ENCODE results near the gene LHX3. TPM values are rescaled to one million over a fixed set of nuclear protein-coding genes. Genes with fewer than 3 reads are reported as not detected.
"Not testable (repeated sequence)": the region's sequence is repeated elsewhere in the genome, so short reads cannot be mapped to it uniquely, and the experiment has no call there.

LHX3 gene
- total RNA-seq, 2 experiments from 2014 or later, result 0.11 to 0.16 TPM

GRCh38 chr9:136151214-136151804 lies 53.6 kb downstream of the LHX3 start:
- Histone ChIP-seq H3K27ac (ENCODE audit: low read depth in 1 of 2, low read length in 2 of 2) (no peak overlapping the region), H3K9me3 (ENCODE audit: control insufficient read depth in 1 of 2, insufficient read depth in 1 of 2, low read length in 2 of 2) (peaks cover 0 to 18% of the 10 kb centered on the region in 2 experiments), H3K4me1 (ENCODE audit: insufficient read depth, low read length) (no peaks in the 10 kb centered on the region), H3K27me3 (ENCODE audit: control insufficient read depth in 1 of 2, insufficient read depth in 2 of 2, low read length in 2 of 2) (peaks cover 0 to 14% of the 10 kb centered on the region in 2 experiments), H3K4me3 (ENCODE audit: low read length) (no peak overlapping the region), H3K36me3 (ENCODE audit: insufficient read depth, low read length) (no peaks in the 10 kb centered on the region)
- no peak overlapping the region for H3K27ac Mint-ChIP-seq
- ATAC-seq (ENCODE audit: poor library complexity) (no peak), DNase-seq (no peak)
- peaks cover 2% of the 10 kb centered on the region for H3K27me3 Mint-ChIP-seq
- no peaks in the 10 kb centered on the region for H3K4me1 Mint-ChIP-seq (ENCODE audit: low read depth)
- H3K4me3 Mint-ChIP-seq, result no peak overlapping the region
- H3K36me3 Mint-ChIP-seq (ENCODE audit: low read depth), result no peaks in the 10 kb centered on the region
- no peaks in the 10 kb centered on the region for H3K9me3 Mint-ChIP-seq
- TF ChIP-seq CTCF (IDR thresholded peaks at IDR 0.05), result no peak
- CTCF ChIA-PET, result no interaction called here
- intact Hi-C loops (cut with DNase I, micrococcal nuclease), result no loop called here
- POLR2A ChIA-PET, result no interaction called here

- peaks cover 0 to 22% of the 10 kb centered on the region in 2 experiments for H3K9me3 ChIP-seq (ENCODE audit: control insufficient read depth in 1 of 2, insufficient read depth in 1 of 2, low read length in 2 of 2)
- intact Hi-C loops (cut with DNase I, micrococcal nuclease); H3K4me1 ChIP-seq (ENCODE audit: insufficient read depth, low read length); POLR2A ChIA-PET; H3K9me3 Mint-ChIP-seq; DNase-seq; ATAC-seq (ENCODE audit: poor library complexity); H3K4me1 Mint-ChIP-seq (ENCODE audit: low read depth); H3K27ac Mint-ChIP-seq; H3K4me3 ChIP-seq (ENCODE audit: low read length); H3K4me3 Mint-ChIP-seq; H3K27ac ChIP-seq (ENCODE audit: low read depth in 1 of 2, low read length in 2 of 2); H3K36me3 ChIP-seq (ENCODE audit: insufficient read depth, low read length); H3K36me3 Mint-ChIP-seq (ENCODE audit: low read depth); H3K27me3 Mint-ChIP-seq; CTCF ChIA-PET: not testable (repeated sequence)
- peaks cover 5 to 18% of the 10 kb centered on the region in 2 experiments for H3K27me3 ChIP-seq (ENCODE audit: control insufficient read depth in 1 of 2, insufficient read depth in 2 of 2, low read length in 2 of 2)
These were observed 54.2 kb downstream of the LHX3 start for GRCh38 chr9:136150664-136151213.

- no peak overlapping the region for H3K27ac Mint-ChIP-seq
- CTCF ChIA-PET, result no interaction called here
- intact Hi-C loops (cut with DNase I, micrococcal nuclease), result no loop called here
These were observed 55.1 kb downstream of the LHX3 start for GRCh38 chr9:136149853-136150252.

More at GRCh38 chr9:136149853-136150252, 55.1 kb downstream of the LHX3 start:
- Mint-ChIP-seq H3K4me3 (no peak overlapping the region), H3K36me3 (ENCODE audit: low read depth) (no peaks in the 10 kb centered on the region), H3K4me1 (ENCODE audit: low read depth) (no peaks in the 10 kb centered on the region), H3K27me3 (peaks cover 4% of the 10 kb centered on the region), H3K9me3 (no peaks in the 10 kb centered on the region)
- Histone ChIP-seq H3K27ac (ENCODE audit: low read depth in 1 of 2, low read length in 2 of 2) (no peak overlapping the region), H3K36me3 (ENCODE audit: insufficient read depth, low read length) (no peaks in the 10 kb centered on the region), H3K9me3 (ENCODE audit: control insufficient read depth in 1 of 2, insufficient read depth in 1 of 2, low read length in 2 of 2) (peaks cover 0 to 20% of the 10 kb centered on the region in 2 experiments), H3K4me3 (ENCODE audit: low read length) (no peak overlapping the region), H3K27me3 (ENCODE audit: control insufficient read depth in 1 of 2, insufficient read depth in 2 of 2, low read length in 2 of 2) (peaks cover 14 to 25% of the 10 kb centered on the region in 2 experiments), H3K4me1 (ENCODE audit: insufficient read depth, low read length) (no peaks in the 10 kb centered on the region)
- DNase-seq (no peak), ATAC-seq (ENCODE audit: poor library complexity) (no peak)
- POLR2A ChIA-PET, result no interaction called here
- TF ChIP-seq CTCF (IDR thresholded peaks at IDR 0.05), result no peak
